Right lobe of liver (tissue), 6 donors: ENCODE results near the gene CRIP1. TPM values are rescaled to one million over a fixed set of nuclear protein-coding genes. Genes with fewer than 3 reads are reported as not detected.
A peak's percentile ranks its signal among the peaks of the same experiment; 100 is the strongest.

Source experiments
- ATAC-seq, 4 donors: fragments of 200-7000 bp; cut with Tn5 transposase; one replicate each; pipeline ENCODE4 v1.9.1; 2020; ENCODE audit warnings: mild to moderate bottlenecking in 4 of 4, moderate library complexity in 4 of 4
- DNase-seq, 3 donors: peaks; one replicate each; pipeline ENCODE4 v3.0.0-alpha.2; 2020
- H3K27ac ChIP-seq, 3 donors: fragments of 200-600 bp; one replicate each; pipeline ENCODE4 v1.8.0; 2022
- H3K27me3 ChIP-seq, 2 donors: fragments of 200-600 bp; one replicate each; pipeline ENCODE4 v1.8.0; 2022
- H3K36me3 ChIP-seq, 4 donors: fragments of 200-600 bp; sonication (generic) in 1 of 4; one replicate each; pipeline versions ENCODE4 v1.5.1 to v1.8.0; 2017 to 2022; ENCODE audit warnings: control low read depth in 1 of 4
- H3K4me1 ChIP-seq, 4 donors: fragments of 200-600 bp; sonication (generic) in 1 of 4; one replicate each; pipeline versions ENCODE4 v1.5.1 to v1.8.0; 2017 to 2022; ENCODE audit warnings: control low read depth in 1 of 4
- H3K4me3 ChIP-seq, 3 donors: fragments of 200-600 bp; one replicate each; pipeline ENCODE4 v1.8.0; 2022
- H3K9me3 ChIP-seq, 4 donors: fragments of 200-600 bp; sonication (generic) in 1 of 4; one replicate each; pipeline versions ENCODE4 v1.5.1 to v1.8.0; 2017 to 2022; ENCODE audit warnings: control low read depth in 1 of 4
- POLR2A ChIP-seq: fragments of 450-650 bp; IDR thresholded peaks from one replicate; pipeline ENCODE4 v1.6.1; 2017; ENCODE audit warnings: antibody characterized with exemption, mild to moderate bottlenecking
- WGBS: methylation state at CpG from one replicate; pipeline ENCODE4 v1.1.6; 2018; ENCODE audit warnings: low coverage, low lambda C conversion rate; ENCODE audit not compliant: insufficient coverage; ENCODE audit errors: missing lambda C conversion rate; 5-methylcytosine and 5-hydroxymethylcytosine counted together
- intact Hi-C, 2 donors: fragments of 100-400 bp; cut with DNase I; formaldehyde crosslinking; loops; one replicate each; pipeline versions ENCODE4 v1.11.2 to v1.14.1; 2022
- total RNA-seq, 6 experiments: library from RNA; depleted of rRNA in 2 of 6; stranded (reverse); fragments of >200 nt in 2 of 6; fragmentation: NEBNext Ultra II Directional in 3 of 6; extraction: Animal tissue kit (Norgen Biotek cat#: 25700) in 3 of 6; gene quantifications; one replicate each; pipeline versions ENCODE4 v1.1.0 to v1.2.4, GENCODE V29; 2016 to 2023
- TF ChIP-seq, protein P1 (sequence below), 4 donors: fragments of 200-600 bp in 3 of 4; fragments of 450-650 bp in 1 of 4; IDR thresholded peaks; one replicate each; pipeline versions ENCODE4 v1.5.1 to v1.8.0; 2016 to 2022; ENCODE audit warnings: antibody characterized with exemption in 4 of 4, mild to moderate bottlenecking in 2 of 4
- donor health status: DM: no; HTN: yes; CAD: no.
- donor health status: DM: no; HTN: no; CAD: no.
- donor health status: DM: no; HTN: no; CAD: no.
- donor health status: DM: no; HTN: yes; CAD: no.
- donor health status: DM: no; HTN: yes; CAD: no.

Gene CRIP1
- total RNA-seq, 6 experiments from 2014 or later, result 0.79 to 5.4 (median 2.7) TPM

DNA sequence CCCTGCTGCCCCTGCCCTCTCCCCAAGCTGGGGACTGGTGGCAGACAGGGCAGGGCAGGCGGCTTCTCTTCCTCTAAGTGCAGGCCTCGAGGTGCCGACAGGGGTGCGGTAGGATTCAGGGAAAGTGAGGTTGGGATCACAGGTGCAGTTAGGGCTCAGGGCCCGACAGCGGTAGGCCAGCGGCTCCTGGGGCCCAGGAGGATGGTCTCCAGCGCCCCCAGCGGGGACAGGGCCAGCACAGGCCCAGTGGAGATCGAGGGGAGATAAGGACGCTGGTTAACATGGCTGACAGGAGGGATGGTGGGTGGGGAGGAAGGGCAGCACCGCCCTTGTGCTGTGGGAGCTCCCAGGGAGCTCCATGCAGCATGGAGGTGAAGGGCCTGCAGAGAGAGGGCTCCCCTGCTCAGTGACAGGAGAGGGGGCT is 935 bp upstream of the CRIP1 start:
- intact Hi-C loops, result loop anchor here in 1 of 2 donors (5.0 kb wide), 1 partner anchor 118 kb away; no protein-coding TSS in a partner anchor
- Histone ChIP-seq H3K4me1 (peaks cover 0 to 25% (median 10%) of the 10 kb centered on the region in 4 donors), H3K36me3 (no peaks in the 10 kb centered on the region), H3K27me3 (no peaks in the 10 kb centered on the region), H3K9me3 (no peaks in the 10 kb centered on the region), H3K4me3 (no peak overlapping the region), H3K27ac (no peak overlapping the region)
- TF ChIP-seq, protein P1, sequence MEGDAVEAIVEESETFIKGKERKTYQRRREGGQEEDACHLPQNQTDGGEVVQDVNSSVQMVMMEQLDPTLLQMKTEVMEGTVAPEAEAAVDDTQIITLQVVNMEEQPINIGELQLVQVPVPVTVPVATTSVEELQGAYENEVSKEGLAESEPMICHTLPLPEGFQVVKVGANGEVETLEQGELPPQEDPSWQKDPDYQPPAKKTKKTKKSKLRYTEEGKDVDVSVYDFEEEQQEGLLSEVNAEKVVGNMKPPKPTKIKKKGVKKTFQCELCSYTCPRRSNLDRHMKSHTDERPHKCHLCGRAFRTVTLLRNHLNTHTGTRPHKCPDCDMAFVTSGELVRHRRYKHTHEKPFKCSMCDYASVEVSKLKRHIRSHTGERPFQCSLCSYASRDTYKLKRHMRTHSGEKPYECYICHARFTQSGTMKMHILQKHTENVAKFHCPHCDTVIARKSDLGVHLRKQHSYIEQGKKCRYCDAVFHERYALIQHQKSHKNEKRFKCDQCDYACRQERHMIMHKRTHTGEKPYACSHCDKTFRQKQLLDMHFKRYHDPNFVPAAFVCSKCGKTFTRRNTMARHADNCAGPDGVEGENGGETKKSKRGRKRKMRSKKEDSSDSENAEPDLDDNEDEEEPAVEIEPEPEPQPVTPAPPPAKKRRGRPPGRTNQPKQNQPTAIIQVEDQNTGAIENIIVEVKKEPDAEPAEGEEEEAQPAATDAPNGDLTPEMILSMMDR (IDR thresholded peaks at IDR 0.05), result peak in 3 of 4 donors; percentile 3 to 18 (median 4)
- no peak for TF ChIP-seq POLR2A
- 61% methylated on average over 4 of the region's 12 CpGs for WGBS
- ATAC-seq (no peak), DNase-seq (no peak)

DNA sequence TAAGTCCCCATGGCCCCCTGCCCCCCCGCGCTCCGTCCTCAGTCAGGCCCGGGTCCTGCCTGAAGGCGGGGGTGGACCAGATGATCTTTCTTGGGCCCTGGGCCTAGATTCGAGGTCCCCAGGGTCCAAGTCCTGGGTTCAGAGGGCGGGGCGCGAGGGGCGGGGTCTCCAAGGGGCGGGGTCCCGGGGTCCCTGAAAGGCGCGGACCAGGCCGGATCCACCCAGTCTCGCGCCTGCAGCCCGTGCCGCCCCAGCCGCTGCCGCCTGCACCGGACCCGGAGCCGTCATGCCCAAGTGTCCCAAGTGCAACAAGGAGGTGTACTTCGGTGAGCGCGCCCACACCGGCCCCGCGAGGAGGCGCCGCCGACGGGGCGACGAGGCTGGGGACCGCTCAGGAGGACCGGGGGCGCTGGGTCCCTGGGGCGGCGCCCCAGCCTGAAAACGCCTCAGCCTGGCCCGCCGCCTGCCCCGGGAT is 325 bp downstream of the CRIP1 start:
- ATAC-seq (no peak), DNase-seq (peak in 1 of 3 donors; percentile 41)
- Histone ChIP-seq H3K27ac (peak overlapping the region in 2 of 3 donors; percentile 20 to 43), H3K9me3 (no peaks in the 10 kb centered on the region), H3K36me3 (no peaks in the 10 kb centered on the region), H3K27me3 (no peaks in the 10 kb centered on the region), H3K4me3 (peak overlapping the region; percentile 14 to 40 (median 14)), H3K4me1 (peaks cover 0 to 24% (median 7%) of the 10 kb centered on the region in 4 donors)
- 0% methylated on average over 3 of the region's 45 CpGs for WGBS
- intact Hi-C loops, result loop anchor here in 1 of 2 donors (5.0 kb wide), 1 partner anchor 120 kb away; no protein-coding TSS in a partner anchor
- TF ChIP-seq, protein P1 (IDR thresholded peaks at IDR 0.05), result no peak
- TF ChIP-seq POLR2A, result no peak

DNA sequence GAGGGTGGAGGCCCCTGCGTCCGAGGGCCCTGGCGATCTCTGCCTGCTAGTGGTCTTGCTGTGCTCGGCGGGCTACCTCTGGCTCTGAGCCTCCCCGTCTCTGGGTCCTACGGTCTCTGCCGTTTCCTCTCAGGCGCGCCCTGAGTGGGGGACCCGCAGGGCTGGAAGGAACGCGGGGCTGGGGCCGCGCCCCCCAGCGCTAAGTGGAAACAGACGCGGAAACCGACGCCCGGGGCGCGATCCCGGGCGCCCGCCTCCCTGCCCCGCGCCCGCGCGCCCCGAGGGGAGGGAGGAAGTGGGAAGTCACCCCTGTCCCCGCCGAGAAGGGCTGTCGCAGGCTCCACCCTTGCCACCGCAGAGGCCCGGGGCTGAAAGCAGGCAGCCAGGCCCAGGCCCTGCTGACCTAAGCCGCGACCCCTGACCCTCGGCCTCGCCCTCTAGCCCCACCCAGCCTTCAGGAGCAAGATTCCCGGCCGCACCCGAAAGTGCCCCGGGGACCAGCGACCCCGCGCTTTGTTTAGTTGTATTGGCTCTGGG is 831 bp downstream of the CRIP1 start:
- DNase-seq (peak in 1 of 3 donors; percentile 65), ATAC-seq (no peak)
- no peaks in the 10 kb centered on the region for H3K9me3 ChIP-seq
- H3K27ac ChIP-seq, result peak overlapping the region in 2 of 3 donors; percentile 20 to 43
- no peak for TF ChIP-seq POLR2A
- TF ChIP-seq, protein P1 (IDR thresholded peaks at IDR 0.05), result no peak
- H3K4me1 ChIP-seq, result peaks cover 0 to 24% (median 7%) of the 10 kb centered on the region in 4 donors
- WGBS, result 5% methylated on average over 10 of the region's 48 CpGs
- peak overlapping the region; percentile 14 to 40 (median 14) for H3K4me3 ChIP-seq
- H3K36me3 ChIP-seq, result no peaks in the 10 kb centered on the region
- intact Hi-C loops, result loop anchor here in 1 of 2 donors (5.0 kb wide), 1 partner anchor 120 kb away; no protein-coding TSS in a partner anchor
- no peaks in the 10 kb centered on the region for H3K27me3 ChIP-seq

DNA sequence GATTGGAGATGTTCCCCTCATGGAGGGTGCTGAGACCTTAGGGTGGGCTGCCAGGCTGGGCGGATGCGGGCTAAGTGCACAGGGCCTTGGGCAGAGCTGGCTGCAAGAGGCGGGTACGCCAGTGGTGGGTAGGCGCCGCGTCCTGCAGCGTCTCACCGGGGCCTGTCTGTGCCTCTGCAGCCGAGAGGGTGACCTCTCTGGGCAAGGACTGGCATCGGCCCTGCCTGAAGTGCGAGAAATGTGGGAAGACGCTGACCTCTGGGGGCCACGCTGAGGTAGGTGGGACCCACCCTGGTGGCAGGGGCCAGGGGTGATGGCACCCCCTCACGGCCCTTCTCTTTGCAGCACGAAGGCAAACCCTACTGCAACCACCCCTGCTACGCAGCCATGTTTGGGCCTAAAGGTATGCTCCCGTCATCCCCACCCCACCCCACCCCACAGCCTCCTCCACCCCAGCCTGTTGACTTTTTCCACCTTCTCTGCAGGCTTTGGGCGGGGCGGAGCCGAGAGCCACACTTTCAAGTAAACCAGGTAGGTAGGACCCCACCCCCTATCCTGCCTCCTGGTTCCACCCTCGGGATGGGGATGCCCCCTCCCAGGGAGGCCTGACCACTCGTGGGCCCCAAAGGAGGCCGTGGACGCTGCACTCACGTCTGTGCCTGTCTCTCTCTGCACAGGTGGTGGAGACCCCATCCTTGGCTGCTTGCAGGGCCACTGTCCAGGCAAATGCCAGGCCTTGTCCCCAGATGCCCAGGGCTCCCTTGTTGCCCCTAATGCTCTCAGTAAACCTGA is 1.5 kb downstream of the CRIP1 start:
- Histone ChIP-seq H3K4me3 (peak overlapping the region in 2 of 3 donors; percentile 14 to 40), H3K4me1 (peaks cover 0 to 28% (median 9%) of the 10 kb centered on the region in 4 donors), H3K27ac (peak overlapping the region in 1 of 3 donors; percentile 43), H3K36me3 (no peaks in the 10 kb centered on the region), H3K27me3 (no peaks in the 10 kb centered on the region), H3K9me3 (no peaks in the 10 kb centered on the region)
- TF ChIP-seq POLR2A, result no peak
- TF ChIP-seq, protein P1 (IDR thresholded peaks at IDR 0.05), result no peak
- ATAC-seq (no peak), DNase-seq (no peak)
- 57% methylated on average over 4 of the region's 26 CpGs for WGBS
- intact Hi-C loops, result loop anchor here in 1 of 2 donors (5.0 kb wide), 1 partner anchor 121 kb away; no protein-coding TSS in a partner anchor
